ENCODE data around the gene CASS4.

CASS4 gene

DNA sequence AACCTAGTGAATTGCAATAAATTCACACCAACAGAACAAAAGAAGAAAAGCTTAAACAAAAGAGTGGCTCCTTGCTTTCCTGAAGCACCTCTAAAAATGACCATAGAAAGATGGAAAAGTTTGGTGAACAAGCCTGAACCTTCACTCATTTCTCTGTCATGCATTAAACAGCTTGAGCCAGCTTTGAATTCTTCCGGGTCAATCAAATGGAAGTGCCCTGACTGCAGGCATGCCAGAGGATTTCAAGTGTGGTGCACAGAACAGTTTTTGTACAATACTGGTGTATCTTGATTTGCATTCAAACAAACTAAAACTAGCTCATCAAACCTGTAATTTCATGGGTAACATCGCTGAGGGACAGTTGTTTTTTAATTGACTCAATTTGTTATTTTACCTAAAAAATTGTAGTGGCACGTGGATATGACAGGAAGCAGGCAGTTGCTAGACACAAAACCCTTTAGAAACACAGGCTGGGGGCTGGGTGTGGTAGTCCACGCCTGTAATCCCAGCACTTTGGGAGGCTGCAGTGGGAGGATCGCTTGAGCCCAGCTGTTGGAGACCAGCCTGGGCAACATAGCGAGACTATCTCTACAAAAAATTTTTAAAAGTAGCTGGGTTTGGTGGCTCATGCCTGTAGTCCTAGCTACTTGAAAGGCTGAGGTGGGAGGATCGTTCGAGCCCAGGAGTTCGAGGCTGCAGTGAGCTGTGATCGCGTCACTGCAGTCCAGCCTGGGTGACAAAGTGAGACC is 9.1 kb downstream of the CASS4 start:
- no peak overlapping the region for H3K27ac ChIP-seq (ENCODE audit: low read depth in 2 of 2, low read length in 2 of 2)

DNA sequence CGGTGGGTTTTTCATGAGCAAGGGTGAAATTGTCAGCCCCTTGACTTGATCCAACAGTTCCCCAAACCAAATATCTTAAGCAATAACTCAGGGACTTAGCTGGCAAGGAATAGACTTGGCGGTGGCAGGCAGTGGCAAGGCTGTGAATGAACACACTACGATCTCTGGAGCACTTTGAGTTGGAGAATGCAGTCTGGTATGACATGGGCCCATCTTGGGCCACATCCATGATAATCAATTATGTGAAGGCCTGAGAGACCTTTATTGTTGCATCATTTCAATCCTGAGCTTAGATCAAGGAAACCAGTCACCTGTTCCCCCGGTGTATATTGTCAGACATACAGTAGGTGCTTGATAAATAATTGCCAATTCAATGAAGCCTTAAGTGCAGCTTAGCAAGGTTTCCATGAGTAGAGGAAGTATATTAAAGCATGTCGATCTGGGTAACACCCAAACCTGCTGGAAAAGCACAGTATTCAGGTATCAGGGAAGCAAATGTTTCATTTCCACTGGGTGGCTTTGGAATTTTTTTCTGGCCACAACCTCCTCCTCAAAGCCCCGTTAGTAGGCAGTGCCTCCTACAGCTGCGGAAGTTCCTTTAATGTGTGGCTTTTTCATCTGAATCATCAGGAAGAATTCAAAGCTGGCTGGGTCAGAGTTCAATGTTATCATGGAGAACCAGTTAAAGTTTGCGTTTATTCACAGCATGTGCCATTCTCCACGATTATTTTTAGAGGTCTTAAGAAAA is 10.2 kb downstream of the CASS4 start:
- Histone ChIP-seq H3K27ac (ENCODE audit: low read depth in 2 of 2, low read length in 2 of 2) (peak overlapping the region in 1 of 2 donors; percentile 12), H3K9me3 (ENCODE audit: control insufficient read depth in 2 of 2, low read length in 2 of 2) (no peaks in the 10 kb centered on the region), H3K4me1 (ENCODE audit: control insufficient read depth in 2 of 2, insufficient read depth in 2 of 2, low read length in 2 of 2) (peaks cover 0 to 3% of the 10 kb centered on the region in 2 donors), H3K4me3 (ENCODE audit: low read length in 2 of 2) (no peak overlapping the region), H3K9ac (ENCODE audit: low read depth in 1 of 2, low read length in 2 of 2) (no peak overlapping the region), H3K36me3 (ENCODE audit: control insufficient read depth in 2 of 2, insufficient read depth in 2 of 2, low read length in 2 of 2) (no peaks in the 10 kb centered on the region), H3K27me3 (ENCODE audit: control insufficient read depth in 2 of 2, insufficient read depth in 2 of 2, low read length in 2 of 2) (no peaks in the 10 kb centered on the region)

More for the DNA sequence above, 9.1 kb downstream of the CASS4 start:
- H3K9ac ChIP-seq (ENCODE audit: low read depth in 1 of 2, low read length in 2 of 2): no peak overlapping the region
- no peaks in the 10 kb centered on the region for H3K27me3 ChIP-seq (ENCODE audit: control insufficient read depth in 2 of 2, insufficient read depth in 2 of 2, low read length in 2 of 2)
- peaks cover 0 to 3% of the 10 kb centered on the region in 2 donors for H3K4me1 ChIP-seq (ENCODE audit: control insufficient read depth in 2 of 2, insufficient read depth in 2 of 2, low read length in 2 of 2)
- no peak overlapping the region for H3K4me3 ChIP-seq (ENCODE audit: low read length in 2 of 2)
- H3K36me3 ChIP-seq (ENCODE audit: control insufficient read depth in 2 of 2, insufficient read depth in 2 of 2, low read length in 2 of 2): no peaks in the 10 kb centered on the region
- H3K9me3 ChIP-seq (ENCODE audit: control insufficient read depth in 2 of 2, low read length in 2 of 2): no peaks in the 10 kb centered on the region

DNA sequence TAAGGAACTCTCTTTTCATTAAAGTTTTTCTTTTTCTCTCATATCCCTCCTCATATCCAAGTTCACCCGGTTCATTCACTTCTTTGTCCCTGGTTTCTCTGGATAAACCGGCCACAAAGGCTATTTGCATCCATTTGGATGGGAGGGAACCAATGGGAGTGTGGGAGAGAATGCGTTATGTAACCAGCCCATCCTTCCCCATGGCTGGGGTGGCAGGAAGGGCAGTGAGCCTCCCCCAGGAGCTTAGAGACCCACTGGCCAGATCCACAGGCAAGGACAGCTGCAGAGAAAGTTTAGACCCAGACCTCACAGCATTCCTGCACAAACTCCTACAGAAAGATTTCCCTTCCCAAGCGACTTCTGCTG is 10.7 kb downstream of the CASS4 start:
- Histone ChIP-seq H3K27ac (ENCODE audit: low read depth in 2 of 2, low read length in 2 of 2) (peak overlapping the region; percentile 9 to 12), H3K4me3 (ENCODE audit: low read length in 2 of 2) (no peak overlapping the region), H3K27me3 (ENCODE audit: control insufficient read depth in 2 of 2, insufficient read depth in 2 of 2, low read length in 2 of 2) (no peaks in the 10 kb centered on the region), H3K4me1 (ENCODE audit: control insufficient read depth in 2 of 2, insufficient read depth in 2 of 2, low read length in 2 of 2) (no peaks in the 10 kb centered on the region), H3K36me3 (ENCODE audit: control insufficient read depth in 2 of 2, insufficient read depth in 2 of 2, low read length in 2 of 2) (no peaks in the 10 kb centered on the region), H3K9me3 (ENCODE audit: control insufficient read depth in 2 of 2, low read length in 2 of 2) (no peaks in the 10 kb centered on the region), H3K9ac (ENCODE audit: low read depth in 1 of 2, low read length in 2 of 2) (no peak overlapping the region)

DNA sequence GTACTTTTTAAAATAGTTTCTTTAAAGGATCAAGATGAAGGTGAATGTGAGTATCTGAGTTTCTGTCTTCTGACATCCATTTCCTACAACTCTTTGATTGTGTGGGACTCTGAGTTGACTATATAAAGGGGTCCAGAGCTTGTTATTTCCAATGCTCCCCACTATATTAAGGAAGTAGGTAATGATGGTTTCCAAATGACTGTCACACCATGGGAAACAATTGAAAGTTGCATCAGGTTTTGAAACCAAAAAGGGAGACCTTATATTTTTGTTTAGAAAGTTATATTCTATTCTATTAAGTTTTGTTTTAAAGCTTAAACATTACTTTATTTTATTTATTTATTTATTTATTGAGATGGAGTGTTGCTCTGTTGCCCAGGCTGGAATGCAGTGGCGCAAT is 11.2 kb downstream of the CASS4 start:
- Histone ChIP-seq H3K4me3 (ENCODE audit: low read length in 2 of 2) (no peak overlapping the region), H3K27ac (ENCODE audit: low read depth in 2 of 2, low read length in 2 of 2) (peak overlapping the region in 1 of 2 donors; percentile 9), H3K9ac (ENCODE audit: low read depth in 1 of 2, low read length in 2 of 2) (no peak overlapping the region), H3K4me1 (ENCODE audit: control insufficient read depth in 2 of 2, insufficient read depth in 2 of 2, low read length in 2 of 2) (no peaks in the 10 kb centered on the region), H3K36me3 (ENCODE audit: control insufficient read depth in 2 of 2, insufficient read depth in 2 of 2, low read length in 2 of 2) (no peaks in the 10 kb centered on the region), H3K9me3 (ENCODE audit: control insufficient read depth in 2 of 2, low read length in 2 of 2) (no peaks in the 10 kb centered on the region), H3K27me3 (ENCODE audit: control insufficient read depth in 2 of 2, insufficient read depth in 2 of 2, low read length in 2 of 2) (no peaks in the 10 kb centered on the region)

DNA sequence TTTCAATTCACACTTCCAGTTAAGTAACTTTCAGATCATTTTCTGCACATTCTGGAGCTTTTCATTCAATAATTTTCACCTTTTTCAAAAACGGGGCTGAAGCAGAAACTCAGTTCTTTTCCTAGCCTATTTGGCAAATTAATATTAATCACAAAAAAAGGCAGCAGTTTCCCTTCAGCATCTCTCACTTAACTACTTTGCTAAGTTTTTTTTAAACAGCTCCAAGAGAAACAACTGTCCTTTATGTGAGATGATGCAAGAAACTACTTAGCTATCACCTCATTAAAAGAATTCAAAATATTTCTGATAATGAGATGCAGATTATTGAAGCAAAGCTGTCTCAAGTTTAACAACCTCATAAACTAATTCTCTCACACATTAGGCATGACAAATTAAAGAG is 11.8 kb downstream of the CASS4 start:
- Histone ChIP-seq H3K27ac (ENCODE audit: low read depth in 2 of 2, low read length in 2 of 2) (no peak overlapping the region), H3K4me3 (ENCODE audit: low read length in 2 of 2) (no peak overlapping the region), H3K9me3 (ENCODE audit: control insufficient read depth in 2 of 2, low read length in 2 of 2) (no peaks in the 10 kb centered on the region), H3K4me1 (ENCODE audit: control insufficient read depth in 2 of 2, insufficient read depth in 2 of 2, low read length in 2 of 2) (no peaks in the 10 kb centered on the region), H3K9ac (ENCODE audit: low read depth in 1 of 2, low read length in 2 of 2) (no peak overlapping the region), H3K27me3 (ENCODE audit: control insufficient read depth in 2 of 2, insufficient read depth in 2 of 2, low read length in 2 of 2) (no peaks in the 10 kb centered on the region), H3K36me3 (ENCODE audit: control insufficient read depth in 2 of 2, insufficient read depth in 2 of 2, low read length in 2 of 2) (no peaks in the 10 kb centered on the region)

DNA sequence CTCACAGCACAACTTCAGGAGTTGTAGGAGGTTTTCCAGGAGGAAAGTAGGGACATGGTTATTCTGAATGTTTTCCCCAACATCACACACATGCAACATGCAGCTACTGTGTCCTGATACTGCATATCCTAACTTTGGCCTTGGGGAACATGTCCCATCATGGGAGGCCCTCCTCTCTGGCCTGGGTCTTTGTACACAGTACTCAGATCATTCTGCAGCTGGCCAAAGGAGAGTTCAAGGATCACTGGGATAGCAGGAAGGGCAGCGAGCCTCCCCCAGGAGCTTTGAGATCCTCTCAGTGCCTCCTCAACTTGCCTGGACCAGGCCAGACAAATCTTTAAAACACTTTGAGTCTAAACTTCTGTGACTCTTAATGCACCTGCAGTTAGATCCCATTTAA is 12.9 kb downstream of the CASS4 start:
- Histone ChIP-seq H3K4me1 (ENCODE audit: control insufficient read depth in 2 of 2, insufficient read depth in 2 of 2, low read length in 2 of 2) (no peaks in the 10 kb centered on the region), H3K27me3 (ENCODE audit: control insufficient read depth in 2 of 2, insufficient read depth in 2 of 2, low read length in 2 of 2) (no peaks in the 10 kb centered on the region), H3K27ac (ENCODE audit: low read depth in 2 of 2, low read length in 2 of 2) (no peak overlapping the region), H3K9me3 (ENCODE audit: control insufficient read depth in 2 of 2, low read length in 2 of 2) (no peaks in the 10 kb centered on the region), H3K9ac (ENCODE audit: low read depth in 1 of 2, low read length in 2 of 2) (no peak overlapping the region), H3K36me3 (ENCODE audit: control insufficient read depth in 2 of 2, insufficient read depth in 2 of 2, low read length in 2 of 2) (no peaks in the 10 kb centered on the region), H3K4me3 (ENCODE audit: low read length in 2 of 2) (no peak overlapping the region)

DNA sequence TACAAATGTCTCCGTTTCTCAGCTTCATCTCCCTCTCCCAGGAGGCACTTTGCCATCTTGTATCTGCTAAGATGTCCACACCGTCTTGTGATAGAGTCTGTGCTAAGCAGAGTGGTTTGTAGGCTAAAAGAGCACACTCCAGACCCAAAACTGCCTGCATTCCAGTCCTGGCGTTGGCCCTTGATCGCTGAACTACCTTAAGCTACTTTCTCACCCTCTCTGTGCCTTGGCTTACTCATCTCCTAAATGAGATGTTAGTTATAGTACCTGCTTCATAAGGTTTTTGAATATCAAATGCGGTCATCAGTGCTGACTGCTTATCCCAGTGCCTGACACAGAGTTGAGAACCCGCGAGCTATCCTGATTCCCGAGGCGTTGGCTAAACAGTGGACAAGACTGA is 14.0 kb downstream of the CASS4 start:
- Histone ChIP-seq H3K27ac (ENCODE audit: low read depth in 2 of 2, low read length in 2 of 2) (no peak overlapping the region), H3K9ac (ENCODE audit: low read depth in 1 of 2, low read length in 2 of 2) (no peak overlapping the region), H3K36me3 (ENCODE audit: control insufficient read depth in 2 of 2, insufficient read depth in 2 of 2, low read length in 2 of 2) (no peaks in the 10 kb centered on the region), H3K9me3 (ENCODE audit: control insufficient read depth in 2 of 2, low read length in 2 of 2) (no peaks in the 10 kb centered on the region), H3K4me3 (ENCODE audit: low read length in 2 of 2) (no peak overlapping the region), H3K27me3 (ENCODE audit: control insufficient read depth in 2 of 2, insufficient read depth in 2 of 2, low read length in 2 of 2) (no peaks in the 10 kb centered on the region), H3K4me1 (ENCODE audit: control insufficient read depth in 2 of 2, insufficient read depth in 2 of 2, low read length in 2 of 2) (no peaks in the 10 kb centered on the region)

DNA sequence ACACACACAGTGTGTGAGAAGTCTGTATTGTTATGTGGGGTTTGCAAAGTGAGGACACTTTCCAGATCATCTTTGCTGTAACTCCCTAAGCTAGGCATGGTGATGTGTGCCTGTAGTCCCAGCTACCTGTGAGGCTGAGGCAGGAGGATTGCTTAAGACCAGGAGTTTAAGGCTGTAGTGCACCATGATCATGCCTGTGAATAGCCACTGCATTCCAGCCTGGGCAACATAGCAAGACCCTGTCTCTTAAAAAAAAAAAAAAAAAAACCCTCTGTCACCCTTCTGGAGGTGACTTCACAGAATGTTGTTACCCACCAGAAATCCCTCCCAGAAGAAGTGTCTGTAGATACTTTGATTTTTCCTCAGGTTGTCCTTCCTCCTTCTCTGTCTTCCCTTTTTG is 14.9 kb downstream of the CASS4 start:
- Histone ChIP-seq H3K9ac (ENCODE audit: low read depth in 1 of 2, low read length in 2 of 2) (no peak overlapping the region), H3K9me3 (ENCODE audit: control insufficient read depth in 2 of 2, low read length in 2 of 2) (no peaks in the 10 kb centered on the region), H3K27me3 (ENCODE audit: control insufficient read depth in 2 of 2, insufficient read depth in 2 of 2, low read length in 2 of 2) (no peaks in the 10 kb centered on the region), H3K27ac (ENCODE audit: low read depth in 2 of 2, low read length in 2 of 2) (no peak overlapping the region), H3K36me3 (ENCODE audit: control insufficient read depth in 2 of 2, insufficient read depth in 2 of 2, low read length in 2 of 2) (no peaks in the 10 kb centered on the region), H3K4me1 (ENCODE audit: control insufficient read depth in 2 of 2, insufficient read depth in 2 of 2, low read length in 2 of 2) (no peaks in the 10 kb centered on the region), H3K4me3 (ENCODE audit: low read length in 2 of 2) (no peak overlapping the region)

DNA sequence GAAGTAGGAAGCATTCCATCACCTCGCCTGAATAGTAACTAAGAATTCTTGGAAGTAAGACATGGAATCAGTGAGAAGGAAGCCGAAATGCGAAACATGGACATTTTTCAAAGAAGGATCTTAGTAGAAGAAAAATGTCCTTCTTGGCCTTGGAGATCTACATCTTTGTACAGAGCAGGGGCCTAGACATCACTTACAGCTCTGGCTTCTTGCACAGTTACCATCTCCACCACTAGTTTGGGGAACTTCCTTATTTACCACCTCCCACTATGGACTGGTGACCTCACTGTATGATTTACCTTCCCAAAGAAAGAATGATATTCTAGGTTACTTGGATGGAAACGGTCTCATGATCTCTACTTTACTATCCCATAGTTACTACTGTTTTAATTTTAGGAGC is 15.7 kb downstream of the CASS4 start:
- no peaks in the 10 kb centered on the region for H3K27me3 ChIP-seq (ENCODE audit: control insufficient read depth in 2 of 2, insufficient read depth in 2 of 2, low read length in 2 of 2)
- no peaks in the 10 kb centered on the region for H3K9me3 ChIP-seq (ENCODE audit: control insufficient read depth in 2 of 2, low read length in 2 of 2)
- H3K27ac ChIP-seq (ENCODE audit: low read depth in 2 of 2, low read length in 2 of 2): no peak overlapping the region

DNA sequence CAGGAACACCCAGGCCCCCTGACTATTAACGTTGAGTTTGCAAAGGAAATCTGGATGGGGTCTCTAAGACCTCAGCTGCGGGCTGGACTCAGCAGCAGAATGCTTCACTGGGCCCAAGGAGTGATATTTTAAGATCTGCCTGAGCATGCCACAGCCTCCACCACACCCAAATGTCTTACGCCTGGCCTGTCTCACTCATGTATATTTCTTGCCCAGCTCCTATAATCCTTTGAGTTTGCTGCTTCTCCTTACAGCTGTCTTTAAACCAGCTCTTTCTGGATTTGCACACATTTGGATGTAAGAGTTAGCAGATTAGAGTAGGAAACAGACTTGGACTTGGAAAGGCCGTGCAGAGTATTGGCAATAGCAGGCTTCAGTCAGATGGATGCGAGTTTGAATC is 16.4 kb downstream of the CASS4 start:
- no peaks in the 10 kb centered on the region for H3K9me3 ChIP-seq (ENCODE audit: control insufficient read depth in 2 of 2, low read length in 2 of 2)
- no peaks in the 10 kb centered on the region for H3K27me3 ChIP-seq (ENCODE audit: control insufficient read depth in 2 of 2, insufficient read depth in 2 of 2, low read length in 2 of 2)
- no peak overlapping the region for H3K9ac ChIP-seq (ENCODE audit: low read depth in 1 of 2, low read length in 2 of 2)
- no peaks in the 10 kb centered on the region for H3K4me1 ChIP-seq (ENCODE audit: control insufficient read depth in 2 of 2, insufficient read depth in 2 of 2, low read length in 2 of 2)
- H3K27ac ChIP-seq (ENCODE audit: low read depth in 2 of 2, low read length in 2 of 2): no peak overlapping the region
- no peak overlapping the region for H3K4me3 ChIP-seq (ENCODE audit: low read length in 2 of 2)
- H3K36me3 ChIP-seq (ENCODE audit: control insufficient read depth in 2 of 2, insufficient read depth in 2 of 2, low read length in 2 of 2): no peaks in the 10 kb centered on the region

More for the DNA sequence above, 15.7 kb downstream of the CASS4 start:
- Histone ChIP-seq H3K4me1 (ENCODE audit: control insufficient read depth in 2 of 2, insufficient read depth in 2 of 2, low read length in 2 of 2) (no peaks in the 10 kb centered on the region), H3K36me3 (ENCODE audit: control insufficient read depth in 2 of 2, insufficient read depth in 2 of 2, low read length in 2 of 2) (no peaks in the 10 kb centered on the region), H3K4me3 (ENCODE audit: low read length in 2 of 2) (no peak overlapping the region), H3K9ac (ENCODE audit: low read depth in 1 of 2, low read length in 2 of 2) (no peak overlapping the region)

Measured in mucosa of rectum (tissue), 2 donors.